IMR-90 (cell line): ENCODE measurements around the gene DSE.
"Not testable (repeated sequence)": the region's sequence is repeated elsewhere in the genome, so short reads cannot be mapped to it uniquely, and the experiment has no call there.

ENCODE experiments used
- CHD1 ChIP-seq: IDR thresholded peaks from 2 replicates; pipeline ENCODE4 v1.6.1; 2012; ENCODE audit warnings: low read depth, low read length, improper control_type of control experiment
- FOS ChIP-seq: fragments of 150-350 bp; IDR thresholded peaks from 2 replicates; pipeline ENCODE4 v1.6.1; 2016; ENCODE audit warnings: low read depth, low read length
- POLR2A ChIP-seq: IDR thresholded peaks from 2 replicates; pipeline ENCODE4 v1.6.1; 2012; ENCODE audit warnings: mild to moderate bottlenecking, low read depth, low read length
- RAD21 ChIP-seq: IDR thresholded peaks from 2 replicates; pipeline ENCODE4 v1.6.1; 2012; ENCODE audit warnings: low read length, improper control_type of control experiment
- RFX5 ChIP-seq: IDR thresholded peaks from 2 replicates; pipeline ENCODE4 v1.8.0; 2012; ENCODE audit warnings: low read depth, mild to moderate bottlenecking, low read length, moderate library complexity
- TF ChIP-seq, protein P1 (sequence below): conservative IDR thresholded peaks from 2 replicates; pipeline ENCODE4 v1.5.1; 2012; ENCODE audit warnings: mild to moderate bottlenecking, low read depth, low read length, improper control_type of control experiment

- TF ChIP-seq, protein P1, sequence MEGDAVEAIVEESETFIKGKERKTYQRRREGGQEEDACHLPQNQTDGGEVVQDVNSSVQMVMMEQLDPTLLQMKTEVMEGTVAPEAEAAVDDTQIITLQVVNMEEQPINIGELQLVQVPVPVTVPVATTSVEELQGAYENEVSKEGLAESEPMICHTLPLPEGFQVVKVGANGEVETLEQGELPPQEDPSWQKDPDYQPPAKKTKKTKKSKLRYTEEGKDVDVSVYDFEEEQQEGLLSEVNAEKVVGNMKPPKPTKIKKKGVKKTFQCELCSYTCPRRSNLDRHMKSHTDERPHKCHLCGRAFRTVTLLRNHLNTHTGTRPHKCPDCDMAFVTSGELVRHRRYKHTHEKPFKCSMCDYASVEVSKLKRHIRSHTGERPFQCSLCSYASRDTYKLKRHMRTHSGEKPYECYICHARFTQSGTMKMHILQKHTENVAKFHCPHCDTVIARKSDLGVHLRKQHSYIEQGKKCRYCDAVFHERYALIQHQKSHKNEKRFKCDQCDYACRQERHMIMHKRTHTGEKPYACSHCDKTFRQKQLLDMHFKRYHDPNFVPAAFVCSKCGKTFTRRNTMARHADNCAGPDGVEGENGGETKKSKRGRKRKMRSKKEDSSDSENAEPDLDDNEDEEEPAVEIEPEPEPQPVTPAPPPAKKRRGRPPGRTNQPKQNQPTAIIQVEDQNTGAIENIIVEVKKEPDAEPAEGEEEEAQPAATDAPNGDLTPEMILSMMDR: not testable (repeated sequence)
- not testable (repeated sequence) for TF ChIP-seq POLR2A, RFX5, RAD21, FOS, CHD1
These were observed 48.8 kb upstream of the DSE start for GRCh38 chr6:116321933-116322332.
